NCI-H2196 (cell line): ENCODE measurements around the gene CFDP1.

Experiments
- DNase-seq: peaks from one replicate; lab custom pipeline; 2025; ENCODE audit not compliant: unreplicated experiment; lab: John Stamatoyannopoulos, UW

CFDP1 gene

GRCh38 chr16:75415169-75415905 is 18.0 kb downstream of the CFDP1 start:
- no peak for DNase-seq

GRCh38 chr16:75413951-75414350 is 19.4 kb downstream of the CFDP1 start:
- no peak for DNase-seq

DNA sequence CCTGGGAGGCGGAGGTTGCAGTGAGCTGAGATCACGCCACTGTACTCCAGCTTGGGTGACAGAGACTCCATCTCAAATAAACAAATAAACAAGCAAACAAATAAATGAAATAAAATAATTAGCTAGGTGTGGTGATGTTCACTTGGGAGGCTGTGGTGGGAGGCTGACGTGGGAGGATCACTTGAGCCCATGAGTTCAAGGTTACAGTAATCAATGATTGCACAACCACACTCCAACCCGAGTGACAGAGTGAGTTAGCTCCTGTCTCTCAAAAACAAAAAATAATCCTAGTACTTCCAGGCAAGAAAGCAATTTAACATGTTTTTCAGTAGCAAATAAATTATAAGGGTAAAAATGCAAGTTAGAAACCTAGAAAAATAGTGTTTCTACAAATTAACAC is 26.4 kb downstream of the CFDP1 start:
- no peak for DNase-seq

GRCh38 chr16:75402821-75403475 is 30.4 kb downstream of the CFDP1 start:
- DNase-seq, result no peak

DNA sequence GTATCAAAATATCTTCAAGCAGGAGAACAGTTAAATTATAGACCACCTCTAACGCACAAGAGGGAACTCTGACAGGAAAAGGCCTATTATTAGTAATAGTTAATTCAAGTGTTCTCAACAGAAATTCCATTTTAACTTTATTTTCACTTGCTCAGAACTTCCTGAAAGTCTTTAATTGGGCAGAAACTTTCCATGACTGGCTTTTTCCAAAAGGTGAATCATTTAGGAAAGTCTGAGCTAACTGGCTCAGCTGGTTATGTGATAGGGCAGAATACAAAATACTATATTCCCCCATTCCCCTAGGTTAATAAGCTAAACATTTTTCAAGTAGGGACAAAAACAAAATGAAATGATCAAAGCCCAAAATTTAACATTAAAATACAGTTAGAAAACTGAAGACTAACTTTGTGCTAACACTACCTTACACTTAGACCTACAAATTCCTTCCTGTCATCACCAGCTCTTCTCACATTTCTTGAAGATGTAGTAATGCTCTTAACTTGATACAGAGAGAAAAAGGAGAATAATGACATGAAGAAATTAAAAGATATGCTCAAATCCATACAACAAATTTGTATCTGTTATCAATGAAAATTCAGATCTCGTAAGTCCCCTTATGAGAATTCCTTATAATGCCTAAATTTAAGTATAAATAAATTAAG is 31.0 kb downstream of the CFDP1 start:
- DNase-seq, result no peak

- no peak for DNase-seq
Observed at GRCh38 chr16:75401691-75402090, 31.6 kb downstream of the CFDP1 start.

DNA sequence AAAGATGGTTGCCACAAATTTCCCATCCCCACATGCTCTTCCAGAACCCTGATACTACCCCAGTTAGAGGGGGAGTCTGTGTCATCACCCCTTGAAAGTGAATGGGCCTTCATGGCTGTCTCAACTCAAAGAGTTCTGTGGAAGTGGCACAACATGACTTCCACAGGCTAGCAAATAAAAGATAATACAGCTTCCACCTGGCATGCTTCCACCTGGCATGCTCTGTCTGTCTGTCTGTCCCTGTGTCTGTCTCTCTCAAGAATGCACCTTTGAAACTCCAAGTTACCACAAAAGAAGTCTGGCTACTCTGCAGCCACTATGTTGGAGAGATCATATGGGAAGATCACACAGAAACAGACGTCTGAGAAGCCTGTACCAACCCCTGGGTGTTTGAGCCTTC is 35.0 kb downstream of the CFDP1 start:
- DNase-seq, result no peak

DNA sequence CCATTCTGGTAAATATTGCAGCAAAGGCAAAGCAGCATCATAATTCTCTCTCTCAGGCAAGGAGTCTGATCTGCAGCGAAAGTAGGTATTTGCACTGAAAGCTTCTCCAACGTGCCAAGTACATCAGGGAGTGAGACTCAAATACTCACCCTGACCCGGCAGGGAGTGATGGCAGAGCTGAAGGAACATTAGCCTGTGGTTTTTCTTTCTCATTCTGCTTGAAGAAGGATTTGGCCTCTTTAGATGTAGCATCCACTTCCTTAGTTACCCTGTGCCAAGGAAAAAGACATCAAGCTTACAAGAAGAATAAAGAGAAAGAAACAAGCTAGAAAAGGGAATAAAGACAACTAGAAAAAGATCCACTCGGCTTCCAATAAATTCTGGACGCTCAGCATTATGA is 38.4 kb downstream of the CFDP1 start:
- DNase-seq, result no peak

DNA sequence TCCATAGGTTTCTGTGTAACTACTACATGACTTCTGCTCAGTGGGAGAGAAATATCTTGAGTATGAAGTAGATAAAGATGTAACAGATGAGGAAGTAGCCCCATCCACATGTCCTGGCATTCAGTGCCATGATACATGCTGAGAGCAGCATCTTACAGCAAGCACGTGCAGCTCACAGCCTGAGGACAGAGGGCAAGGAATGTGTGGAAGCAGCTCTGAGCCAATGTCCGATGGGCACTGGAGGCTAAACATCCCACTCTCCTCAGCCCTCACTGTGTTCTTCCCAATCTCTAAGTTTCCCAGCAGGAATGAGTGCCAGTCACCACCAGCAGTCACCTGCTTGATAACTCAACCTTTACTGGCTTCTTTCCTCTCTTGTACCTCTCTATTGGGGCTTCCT is 40.4 kb downstream of the CFDP1 start:
- DNase-seq, result no peak

GRCh38 chr16:75390926-75391653 is 42.2 kb downstream of the CFDP1 start:
- no peak for DNase-seq

- DNase-seq, result no peak
Observed at GRCh38 chr16:75389096-75389690, 44.1 kb downstream of the CFDP1 start.

GRCh38 chr16:75387951-75388350 is 45.4 kb downstream of the CFDP1 start:
- DNase-seq, result no peak

- DNase-seq, result peak; percentile 61
Observed at GRCh38 chr16:75385507-75386152, 47.7 kb downstream of the CFDP1 start.

DNA sequence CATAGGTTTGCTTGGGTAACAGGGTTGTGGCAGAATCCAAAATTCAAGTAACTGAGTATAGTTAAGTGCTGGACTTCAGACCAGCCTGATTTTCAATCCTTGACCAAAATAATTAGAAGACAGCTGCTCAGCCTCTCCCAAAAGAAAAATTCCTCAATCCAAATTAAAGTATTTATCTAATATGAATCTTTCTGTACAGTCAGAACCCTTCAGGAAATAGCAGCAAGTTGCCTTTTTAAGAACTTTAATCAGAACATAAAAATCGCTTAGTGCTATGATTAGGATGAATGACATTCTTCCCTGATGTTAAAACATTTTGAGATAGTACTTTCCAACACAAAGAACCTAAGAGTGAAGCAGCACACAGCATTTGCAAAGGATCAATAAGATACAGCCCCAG is 50.2 kb downstream of the CFDP1 start:
- no peak for DNase-seq

- no peak for DNase-seq
Observed at GRCh38 chr16:75382611-75383010, 50.7 kb downstream of the CFDP1 start.

GRCh38 chr16:75380870-75381269 is 52.4 kb downstream of the CFDP1 start:
- no peak for DNase-seq

- no peak for DNase-seq
Observed at GRCh38 chr16:75379911-75380847, 53.1 kb downstream of the CFDP1 start.

DNA sequence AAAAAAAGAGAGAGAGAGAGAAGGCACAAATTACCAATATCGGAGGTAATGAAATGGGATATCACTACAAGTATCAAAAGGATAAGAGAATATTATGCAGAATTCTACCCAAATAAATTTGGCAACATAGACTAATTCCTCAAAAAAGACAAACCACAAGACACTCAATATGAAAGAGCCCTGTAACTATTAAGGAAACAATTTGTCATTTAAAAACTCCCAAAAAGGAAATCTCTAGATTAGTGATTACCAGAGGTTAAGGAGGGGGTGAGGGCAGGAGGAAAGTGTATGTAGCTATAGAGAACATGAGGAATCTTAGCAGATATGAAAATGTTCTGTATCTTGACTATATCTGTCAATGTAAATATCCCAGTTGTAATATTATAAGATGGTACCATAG is 54.0 kb downstream of the CFDP1 start:
- DNase-seq, result no peak

DNA sequence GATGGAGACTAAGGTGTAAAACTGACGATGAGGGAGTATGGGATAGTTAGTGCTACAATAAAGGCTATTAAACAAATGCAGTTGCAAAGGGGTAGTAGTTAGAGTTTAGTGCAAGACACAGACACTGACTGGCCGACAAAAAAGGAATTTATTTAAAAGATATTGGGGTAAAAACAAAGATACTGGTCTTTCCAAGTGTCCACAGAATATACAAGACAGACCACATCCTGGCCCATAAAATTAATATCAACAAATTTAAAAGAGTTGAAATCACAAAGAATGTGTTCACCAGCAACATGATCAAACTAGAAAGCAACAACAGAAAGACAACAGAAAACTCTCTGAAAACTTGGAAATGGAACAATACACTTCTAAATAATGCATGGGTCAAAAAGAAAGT is 54.7 kb downstream of the CFDP1 start:
- no peak for DNase-seq
